H9 (cell line): ENCODE data around the gene USP53. TPM values are rescaled to one million over a fixed set of nuclear protein-coding genes. Genes with fewer than 3 reads are reported as not detected.

Experiments used
- DNase-seq: peaks from one replicate; pipeline ENCODE4 v3.0.0-alpha.2; 2017
- H2AFZ ChIP-seq: one replicate; pipeline ENCODE4 v1.6.1; 2013; ENCODE audit warnings: mild to moderate bottlenecking, low read length, control low read depth, moderate library complexity
- H2AK5ac ChIP-seq: 2 replicates; pipeline ENCODE4 v1.6.1; 2013; ENCODE audit warnings: low read length, control low read depth, mixed read lengths; ENCODE audit not compliant: insufficient read length
- H2BK120ac ChIP-seq: one replicate; pipeline ENCODE4 v1.6.1; 2013; ENCODE audit warnings: low read depth, mild to moderate bottlenecking, low read length, control low read depth, inconsistent platforms; ENCODE audit not compliant: poor library complexity, severe bottlenecking
- H2BK12ac ChIP-seq: 2 replicates; pipeline ENCODE4 v1.6.1; 2013; ENCODE audit warnings: low read length, control low read depth, mixed read lengths, low read depth; ENCODE audit not compliant: insufficient read length
- H2BK15ac ChIP-seq: 2 replicates; pipeline ENCODE4 v1.6.1; 2013; ENCODE audit warnings: low read depth, low read length, control low read depth
- H2BK20ac ChIP-seq: one replicate; pipeline ENCODE4 v1.6.1; 2013; ENCODE audit warnings: low read depth, mild to moderate bottlenecking, low read length, control low read depth, inconsistent platforms; ENCODE audit not compliant: poor library complexity, severe bottlenecking
- H2BK5ac ChIP-seq: 2 replicates; pipeline ENCODE4 v1.6.1; 2013; ENCODE audit warnings: low read length, control low read depth, mixed read lengths; ENCODE audit not compliant: insufficient read length
- H3K14ac ChIP-seq: 2 replicates; pipeline ENCODE4 v1.6.1; 2013; ENCODE audit warnings: low read length, control low read depth; ENCODE audit not compliant: insufficient read depth
- H3K18ac ChIP-seq: 2 replicates; pipeline ENCODE4 v1.6.1; 2013; ENCODE audit warnings: low read depth, mild to moderate bottlenecking, mixed read lengths, low read length, control low read depth; ENCODE audit not compliant: insufficient read length
- H3K23ac ChIP-seq: 2 replicates; pipeline ENCODE4 v1.6.1; 2013; ENCODE audit warnings: low read length, control low read depth, mixed read lengths, low read depth; ENCODE audit not compliant: insufficient read length
- H3K23me2 ChIP-seq: 2 replicates; pipeline ENCODE4 v1.6.1; 2013; ENCODE audit warnings: low read depth, mild to moderate bottlenecking, mixed read lengths, low read length, control low read depth; ENCODE audit not compliant: insufficient read length, poor library complexity, severe bottlenecking
- H3K27ac ChIP-seq: 2 replicates; pipeline ENCODE4 v1.5.1; 2013; ENCODE audit warnings: low read length, control low read depth, mixed read lengths, low read depth; ENCODE audit not compliant: insufficient read length
- H3K27me3 ChIP-seq: 2 replicates; pipeline ENCODE4 v1.6.1; 2013; ENCODE audit warnings: low read length, control low read depth, inconsistent platforms; ENCODE audit not compliant: insufficient read depth
- H3K4ac ChIP-seq: 2 replicates; pipeline ENCODE4 v1.6.1; 2013; ENCODE audit warnings: low read depth, mild to moderate bottlenecking, control low read depth, inconsistent platforms, low read length, moderate library complexity
- H3K4me1 ChIP-seq: 2 replicates; pipeline ENCODE4 v1.6.1; 2013; ENCODE audit warnings: low read length, control low read depth, inconsistent platforms; ENCODE audit not compliant: insufficient read depth
- H3K4me2 ChIP-seq: 2 replicates; pipeline ENCODE4 v1.6.1; 2013; ENCODE audit warnings: low read length, control low read depth, mixed read lengths; ENCODE audit not compliant: insufficient read length, insufficient read depth
- H3K56ac ChIP-seq: 2 replicates; pipeline ENCODE4 v1.6.1; 2013; ENCODE audit warnings: low read depth, mild to moderate bottlenecking, mixed read lengths, low read length, control low read depth; ENCODE audit not compliant: insufficient read length
- H3K79me1 ChIP-seq: 2 replicates; pipeline ENCODE4 v1.6.1; 2013; ENCODE audit warnings: low read depth, mild to moderate bottlenecking, moderate library complexity, low read length, control low read depth, inconsistent platforms; ENCODE audit not compliant: insufficient read depth, poor library complexity, severe bottlenecking
- H3K79me2 ChIP-seq: 2 replicates; pipeline ENCODE4 v1.6.1; 2013; ENCODE audit warnings: low read length, control low read depth, inconsistent platforms; ENCODE audit not compliant: insufficient read depth
- H3K9ac ChIP-seq: 2 replicates; pipeline ENCODE4 v1.6.1; 2013; ENCODE audit warnings: low read length, control low read depth, mixed read lengths; ENCODE audit not compliant: insufficient read length; ENCODE audit errors: extremely low read depth
- H3K9me3 ChIP-seq: one replicate; pipeline ENCODE4 v1.6.1; 2013; ENCODE audit warnings: low read depth, low read length, inconsistent platforms; ENCODE audit not compliant: control insufficient read depth
- H3T11ph ChIP-seq: one replicate; pipeline ENCODE4 v1.6.1; 2013; ENCODE audit warnings: mild to moderate bottlenecking, low read length, control low read depth, inconsistent platforms
- H4K20me1 ChIP-seq: one replicate; pipeline ENCODE4 v1.6.1; 2013; ENCODE audit not compliant: control insufficient read depth, insufficient read length, insufficient read depth
- H4K5ac ChIP-seq: 2 replicates; pipeline ENCODE4 v1.6.1; 2013; ENCODE audit warnings: low read depth, mild to moderate bottlenecking, mixed read lengths, low read length, control low read depth; ENCODE audit not compliant: insufficient read length
- H4K8ac ChIP-seq: replicated peaks from 2 replicates; pipeline ENCODE4 v1.6.1; 2013; ENCODE audit warnings: low read length, control low read depth, mixed read lengths, low read depth; ENCODE audit not compliant: insufficient read length
- H4K91ac ChIP-seq: 2 replicates; pipeline ENCODE4 v1.6.1; 2013; ENCODE audit warnings: low read depth, mild to moderate bottlenecking, moderate library complexity, mixed read lengths, low read length, control low read depth; ENCODE audit not compliant: insufficient read length
- H3K27ac Mint-ChIP-seq, 3 experiments: 2 replicates in 2 of 3; 3 replicates in 1 of 3; pipeline ENCODE4 v1.8.0; 2020 to 2021; ENCODE audit warnings: mixed read lengths in 3 of 3, mild to moderate bottlenecking in 1 of 3, moderate library complexity in 1 of 3
- H3K27me3 Mint-ChIP-seq: 2 replicates; pipeline ENCODE4 v1.8.0; 2021; ENCODE audit warnings: low read depth, mild to moderate bottlenecking, moderate library complexity, mixed read lengths
- H3K36me3 Mint-ChIP-seq, 3 experiments: 2 replicates in 2 of 3; 3 replicates in 1 of 3; pipeline ENCODE4 v1.8.0; 2020 to 2021; ENCODE audit warnings: low read depth in 3 of 3, mixed read lengths in 3 of 3; ENCODE audit not compliant: insufficient read depth in 1 of 3
- H3K4me1 Mint-ChIP-seq, 2 experiments: 2 replicates each; pipeline ENCODE4 v1.8.0; 2020; ENCODE audit warnings: mixed read lengths in 2 of 2
- H3K4me3 Mint-ChIP-seq, 2 experiments: 2 replicates in 1 of 2; 3 replicates in 1 of 2; pipeline ENCODE4 v1.8.0; 2020 to 2021; ENCODE audit warnings: mild to moderate bottlenecking in 2 of 2, mixed read lengths in 2 of 2, moderate library complexity in 1 of 2
- H3K9me3 Mint-ChIP-seq, 2 experiments: 2 replicates in 1 of 2; 3 replicates in 1 of 2; pipeline ENCODE4 v1.8.0; 2020; ENCODE audit warnings: mild to moderate bottlenecking in 2 of 2, mixed read lengths in 2 of 2, moderate library complexity in 1 of 2
- CTCF ChIP-seq: fragments of 200-600 bp; sonication (generic); conservative IDR thresholded peaks from 3 replicates; pipeline ENCODE4 v1.8.0; 2021; ENCODE audit warnings: antibody characterized with exemption, mild to moderate bottlenecking
- WGBS: extraction: QIAGEN DNeasy Blood & Tissue Kit; methylation state at CpG from one replicate; pipeline ENCODE4 v1.1.7; 2013; ENCODE audit warnings: missing lambda C conversion rate, low lambda C conversion rate, mixed read lengths; ENCODE audit not compliant: insufficient read length; ENCODE audit errors: extremely low coverage; 5-methylcytosine and 5-hydroxymethylcytosine counted together
- total RNA-seq: library from RNA; stranded (reverse); gene quantifications from 2 replicates; pipeline ENCODE4 v1.2.1, GENCODE V29; 2021

USP53 gene
- total RNA-seq, 1 experiment from 2014 or later, result 18.4 TPM

- H2BK15ac ChIP-seq, result no peak overlapping the region
- H2AFZ ChIP-seq, result no peak overlapping the region
- no CpG with 5 or more reads among the region's 5 CpGs for WGBS
- H3K9me3 ChIP-seq, result no peaks in the 10 kb centered on the region
- H2BK20ac ChIP-seq, result no peak overlapping the region
- H4K8ac ChIP-seq, result no peak overlapping the region
- H3K27me3 ChIP-seq, result no peaks in the 10 kb centered on the region
- no peak overlapping the region for H3K27ac ChIP-seq
- no peak overlapping the region for H3K18ac ChIP-seq
- H3K79me2 ChIP-seq, result no peaks in the 10 kb centered on the region
- no peak overlapping the region for H3K4ac ChIP-seq
- no peak overlapping the region for H3K56ac ChIP-seq
- TF ChIP-seq CTCF, result no peak
- no peaks in the 10 kb centered on the region for H3K23me2 ChIP-seq
- no peaks in the 10 kb centered on the region for H3K79me1 ChIP-seq
- no peak overlapping the region for H3K4me2 ChIP-seq
- H2BK120ac ChIP-seq, result no peak overlapping the region
- Mint-ChIP-seq H3K27ac (no peak overlapping the region), H3K4me1 (peaks cover 0 to 7% of the 10 kb centered on the region in 2 experiments; a peak in 2 of 4 replicates), H3K9me3 (no peaks in the 10 kb centered on the region), H3K36me3 (peaks cover 0 to 9% (median 7%) of the 10 kb centered on the region in 3 experiments; a peak in 3 of 7 replicates), H3K4me3 (no peak overlapping the region), H3K27me3 (no peaks in the 10 kb centered on the region)
- no peak overlapping the region for H2BK12ac ChIP-seq
- no peak overlapping the region for H3K23ac ChIP-seq
- no peak overlapping the region for H3K14ac ChIP-seq
- no peak overlapping the region for H2BK5ac ChIP-seq
- no peak overlapping the region for H4K91ac ChIP-seq
- H4K20me1 ChIP-seq, result no peaks in the 10 kb centered on the region
- H4K5ac ChIP-seq, result no peak overlapping the region
- H3K9ac ChIP-seq, result no peak overlapping the region
- H3T11ph ChIP-seq, result no peak overlapping the region
- DNase-seq, result no peak
- H2AK5ac ChIP-seq, result no peak overlapping the region
- H3K4me1 ChIP-seq, result no peaks in the 10 kb centered on the region
These were observed 76.8 kb downstream of the USP53 start for GRCh38 chr4:119289313-119289712.
